ENCODE results near the gene MINDY4B. TPM values are rescaled to one million over a fixed set of nuclear protein-coding genes. Genes with fewer than 3 reads are reported as not detected.
A peak's percentile ranks its signal among the peaks of the same experiment; 100 is the strongest.

Gene MINDY4B
- not detected for polyA plus RNA-seq (2012; ENCODE audit: low read depth, missing spikeins)

DNA sequence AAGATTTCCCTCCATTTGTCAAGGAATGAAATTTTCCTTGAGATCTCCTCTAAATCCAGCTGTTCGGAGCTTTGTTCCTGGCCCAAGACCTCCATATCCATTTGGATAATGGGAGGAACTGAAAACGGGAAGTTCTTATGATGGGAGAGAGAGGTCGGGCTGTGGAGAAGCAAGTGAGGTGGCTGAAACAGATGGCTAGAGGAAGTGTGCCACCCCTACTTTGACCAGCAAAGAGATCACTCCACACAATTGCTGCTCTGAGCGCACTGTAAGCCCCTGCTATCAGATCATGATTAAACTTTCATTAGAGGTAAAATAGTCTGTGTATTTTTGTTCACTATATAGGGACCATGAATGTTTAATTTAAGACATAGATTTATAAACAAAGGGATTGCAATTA, at the start of gene MINDY4B:
TSS of gene MINDY4B (minus strand) at position 101 of the 400 bp plus-strand sequence. CDS start at position 101, 0 bp downstream.
- TF ChIP-seq TAF1 (IDR thresholded peaks at IDR 0.05; ENCODE audit: low read depth, low read length) (no peak), POLR2AphosphoS5 (IDR thresholded peaks at IDR 0.05; ENCODE audit: low read depth, low read length) (no peak), PAX5 (IDR thresholded peaks at IDR 0.05; ENCODE audit: insufficient read depth, low read length, severe bottlenecking) (no peak)
- no peak for DNase-seq (ENCODE audit: insufficient read length, low spot score)
- no peak for FAIRE-seq

GRCh38 chr3:150951923-150952322, 46.7 kb upstream of the MINDY4B start:
- no peak for FAIRE-seq

DNA sequence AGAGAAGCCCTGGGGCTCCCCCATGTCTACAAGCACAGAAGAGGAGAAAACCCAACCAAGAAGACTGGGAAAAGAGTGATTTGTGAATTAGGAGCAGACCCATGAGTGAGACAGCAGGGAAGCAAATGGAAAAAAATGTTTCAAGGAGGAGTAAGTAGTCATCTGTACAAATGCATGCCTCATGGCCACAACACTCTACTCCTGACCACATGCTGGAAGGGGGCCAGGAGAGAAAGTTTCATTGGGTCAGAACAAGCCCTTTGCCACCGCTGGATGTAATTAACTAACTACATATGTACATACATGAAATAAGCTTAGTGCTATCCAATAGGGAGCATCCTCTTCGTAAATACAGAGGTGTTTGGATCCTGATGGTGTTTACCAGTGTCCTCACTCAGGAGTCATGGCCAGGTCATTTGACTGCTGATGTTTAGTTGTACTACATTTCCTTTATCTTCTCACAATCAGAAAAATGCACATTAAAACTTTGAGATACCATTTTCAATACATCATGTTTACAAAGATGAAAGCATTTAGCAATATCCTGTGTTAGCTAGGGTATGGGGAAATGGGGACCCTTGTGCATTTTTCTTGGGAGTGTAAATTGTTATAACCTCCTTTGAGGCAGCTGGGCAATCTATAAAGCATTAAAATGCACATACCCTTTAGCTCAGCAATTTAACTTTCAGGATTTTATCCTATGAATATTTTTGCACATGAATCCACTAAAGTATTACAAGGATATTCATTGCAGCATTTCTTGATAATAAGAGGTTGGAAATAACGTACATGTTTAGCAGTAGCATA, 40.2 kb upstream of the MINDY4B start:
- no peak for FAIRE-seq
- no peak for TF ChIP-seq SPI1 (IDR thresholded peaks at IDR 0.05; ENCODE audit: low read depth, low read length)
- no peak for TF ChIP-seq TAF1 (IDR thresholded peaks at IDR 0.05; ENCODE audit: low read depth, low read length)
- no peak for TF ChIP-seq POLR2A (IDR thresholded peaks at IDR 0.05; ENCODE audit: low read depth, low read length)
- no peak for TF ChIP-seq PAX5 (IDR thresholded peaks at IDR 0.05; ENCODE audit: insufficient read depth, low read length, severe bottlenecking)
- no peak for DNase-seq (ENCODE audit: insufficient read length, low spot score)

More at GRCh38 chr3:150951923-150952322, 46.7 kb upstream of the MINDY4B start:
- DNase-seq (ENCODE audit: insufficient read length, low spot score): no peak
- TF ChIP-seq TAF1 (IDR thresholded peaks at IDR 0.05; ENCODE audit: low read depth, low read length) (no peak), PAX5 (IDR thresholded peaks at IDR 0.05; ENCODE audit: insufficient read depth, low read length, severe bottlenecking) (no peak), SPI1 (IDR thresholded peaks at IDR 0.05; ENCODE audit: low read depth, low read length) (no peak), POLR2AphosphoS5 (IDR thresholded peaks at IDR 0.05; ENCODE audit: low read depth, low read length) (no peak), POU2F2 (IDR thresholded peaks at IDR 0.05; ENCODE audit: low read depth, low read length) (no peak), POLR2A (IDR thresholded peaks at IDR 0.05; ENCODE audit: low read depth, low read length) (no peak)

DNA sequence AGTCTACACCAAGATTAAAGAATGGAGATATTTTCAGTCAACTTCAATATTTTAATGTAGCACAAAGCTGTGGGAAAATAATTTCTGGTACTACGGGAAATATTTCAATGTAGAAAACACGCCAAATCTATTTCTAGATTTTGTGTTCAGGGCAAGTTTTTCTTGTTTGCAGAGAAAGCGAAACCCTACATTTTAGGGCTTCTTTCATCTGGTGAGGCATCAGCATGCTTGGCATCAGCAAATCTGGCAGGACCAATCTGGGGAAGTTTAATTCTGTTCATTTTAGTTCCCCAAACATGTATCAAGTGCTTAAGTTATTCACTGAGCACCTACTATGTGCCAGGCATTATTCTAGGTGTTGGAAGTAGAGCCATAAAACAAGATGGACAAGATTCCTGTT, 37.0 kb upstream of the MINDY4B start:
- TF ChIP-seq TAF1 (IDR thresholded peaks at IDR 0.05; ENCODE audit: low read depth, low read length): no peak
- DNase-seq (ENCODE audit: insufficient read length, low spot score) (no peak), FAIRE-seq (no peak)

- DNase-seq (ENCODE audit: insufficient read length, low spot score): no peak
- FAIRE-seq: peak; percentile 62
- no peak for TF ChIP-seq POLR2A (IDR thresholded peaks at IDR 0.05; ENCODE audit: low read depth, low read length)
- peak; percentile 52 for TF ChIP-seq SPI1 (IDR thresholded peaks at IDR 0.05; ENCODE audit: low read depth, low read length)
These were observed 31.5 kb upstream of the MINDY4B start for GRCh38 chr3:150936693-150937092.

- DNase-seq (ENCODE audit: insufficient read length, low spot score): no peak
- no peak for TF ChIP-seq PAX5 (IDR thresholded peaks at IDR 0.05; ENCODE audit: insufficient read depth, low read length, severe bottlenecking)
- no peak for TF ChIP-seq TAF1 (IDR thresholded peaks at IDR 0.05; ENCODE audit: low read depth, low read length)
- TF ChIP-seq POLR2AphosphoS5 (IDR thresholded peaks at IDR 0.05; ENCODE audit: low read depth, low read length): no peak
- TF ChIP-seq POU2F2 (IDR thresholded peaks at IDR 0.05; ENCODE audit: low read depth, low read length): no peak
- no peak for TF ChIP-seq POLR2A (IDR thresholded peaks at IDR 0.05; ENCODE audit: low read depth, low read length)
- TF ChIP-seq SPI1 (IDR thresholded peaks at IDR 0.05; ENCODE audit: low read depth, low read length): no peak
- no peak for FAIRE-seq
These were observed 28.3 kb upstream of the MINDY4B start for GRCh38 chr3:150933473-150933995.

DNA sequence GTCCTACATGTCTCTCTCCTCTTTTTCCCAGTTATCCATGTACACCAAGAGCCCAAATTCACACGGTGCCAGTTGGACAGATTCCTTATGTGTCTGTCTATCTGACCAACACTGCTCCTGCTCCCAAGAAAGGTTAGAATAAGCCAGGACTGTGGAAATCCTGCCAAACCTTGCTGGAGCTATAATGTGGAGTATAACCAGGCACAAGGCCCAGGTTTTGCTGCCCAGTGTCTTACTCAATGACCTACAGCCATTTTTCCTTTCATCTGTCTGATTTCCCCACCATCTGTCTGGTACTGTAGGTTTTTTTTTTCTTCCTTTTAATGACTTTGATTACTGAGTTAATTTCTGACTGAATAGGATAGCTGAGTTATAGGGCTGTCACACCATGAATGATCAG, 26.5 kb upstream of the MINDY4B start:
- FAIRE-seq: no peak
- no peak for DNase-seq (ENCODE audit: insufficient read length, low spot score)
- TF ChIP-seq PAX5 (IDR thresholded peaks at IDR 0.05; ENCODE audit: insufficient read depth, low read length, severe bottlenecking): no peak
- TF ChIP-seq POLR2A (IDR thresholded peaks at IDR 0.05; ENCODE audit: low read depth, low read length): no peak
- TF ChIP-seq POLR2AphosphoS5 (IDR thresholded peaks at IDR 0.05; ENCODE audit: low read depth, low read length): no peak
- no peak for TF ChIP-seq TAF1 (IDR thresholded peaks at IDR 0.05; ENCODE audit: low read depth, low read length)
- no peak for TF ChIP-seq SPI1 (IDR thresholded peaks at IDR 0.05; ENCODE audit: low read depth, low read length)
- no peak for TF ChIP-seq POU2F2 (IDR thresholded peaks at IDR 0.05; ENCODE audit: low read depth, low read length)

DNA sequence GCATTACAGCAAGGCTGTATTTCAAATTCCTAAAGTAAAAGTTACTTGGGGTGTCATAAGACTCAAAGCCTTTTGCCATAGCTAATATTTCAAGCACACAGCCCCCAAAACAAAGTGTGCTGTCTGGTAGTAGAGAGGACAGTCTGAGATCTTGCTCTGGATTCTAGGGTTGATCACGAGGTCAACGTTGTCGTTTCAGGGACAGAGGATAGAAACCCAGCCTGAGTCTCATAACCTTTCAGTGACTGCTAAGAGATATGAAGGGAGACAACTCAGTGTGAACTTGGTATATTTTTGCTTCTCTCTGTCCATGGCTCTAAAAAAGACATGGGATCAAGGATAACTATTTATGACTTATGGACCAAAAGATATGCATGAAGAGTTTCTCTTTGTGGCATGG, 25.6 kb upstream of the MINDY4B start:
- no peak for FAIRE-seq
- TF ChIP-seq POLR2AphosphoS5 (IDR thresholded peaks at IDR 0.05; ENCODE audit: low read depth, low read length) (no peak), POLR2A (IDR thresholded peaks at IDR 0.05; ENCODE audit: low read depth, low read length) (no peak), SPI1 (IDR thresholded peaks at IDR 0.05; ENCODE audit: low read depth, low read length) (no peak), POU2F2 (IDR thresholded peaks at IDR 0.05; ENCODE audit: low read depth, low read length) (no peak), PAX5 (IDR thresholded peaks at IDR 0.05; ENCODE audit: insufficient read depth, low read length, severe bottlenecking) (no peak), TAF1 (IDR thresholded peaks at IDR 0.05; ENCODE audit: low read depth, low read length) (no peak)
- DNase-seq (ENCODE audit: insufficient read length, low spot score): no peak

DNA sequence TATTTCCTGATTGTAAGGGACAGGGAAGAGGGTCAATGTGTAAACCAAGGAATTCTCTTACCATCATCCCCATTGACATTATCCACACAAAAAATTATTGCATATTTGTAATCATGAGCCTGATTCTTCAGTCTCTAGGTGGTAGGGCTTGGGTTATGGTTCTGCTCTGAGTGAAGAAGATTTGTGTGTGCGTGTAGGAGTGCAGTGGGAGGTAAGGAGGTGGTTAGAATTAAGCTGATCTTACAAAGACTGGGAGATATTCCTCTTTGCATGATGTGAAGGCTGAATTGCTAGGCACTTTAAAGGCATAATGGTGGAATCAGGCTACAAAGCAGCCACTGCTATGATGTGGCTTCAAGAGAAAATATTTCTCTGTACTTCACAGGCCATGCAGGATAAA, 23.0 kb upstream of the MINDY4B start:
- no peak for DNase-seq (ENCODE audit: insufficient read length, low spot score)
- no peak for FAIRE-seq
- no peak for TF ChIP-seq POLR2A (IDR thresholded peaks at IDR 0.05; ENCODE audit: low read depth, low read length)

GRCh38 chr3:150926328-150926727, 21.1 kb upstream of the MINDY4B start:
- no peak for DNase-seq (ENCODE audit: insufficient read length, low spot score)
- TF ChIP-seq POLR2AphosphoS5 (IDR thresholded peaks at IDR 0.05; ENCODE audit: low read depth, low read length): no peak
- TF ChIP-seq SPI1 (IDR thresholded peaks at IDR 0.05; ENCODE audit: low read depth, low read length): no peak
- no peak for TF ChIP-seq PAX5 (IDR thresholded peaks at IDR 0.05; ENCODE audit: insufficient read depth, low read length, severe bottlenecking)
- TF ChIP-seq POLR2A (IDR thresholded peaks at IDR 0.05; ENCODE audit: low read depth, low read length): no peak
- no peak for FAIRE-seq

All from GM12891 (cell line).